HG03575 (cell line): ENCODE results near the gene E2F4.

Source experiments
- ATAC-seq: cut with Tn5 transposase; IDR thresholded peaks from one replicate; pipeline ENCODE4 v1.9.1; 2021; ENCODE audit not compliant: unreplicated experiment, insufficient number of reproducible peaks, low FRiP score; ENCODE audit errors: extremely low read depth

E2F4 gene, protein sequence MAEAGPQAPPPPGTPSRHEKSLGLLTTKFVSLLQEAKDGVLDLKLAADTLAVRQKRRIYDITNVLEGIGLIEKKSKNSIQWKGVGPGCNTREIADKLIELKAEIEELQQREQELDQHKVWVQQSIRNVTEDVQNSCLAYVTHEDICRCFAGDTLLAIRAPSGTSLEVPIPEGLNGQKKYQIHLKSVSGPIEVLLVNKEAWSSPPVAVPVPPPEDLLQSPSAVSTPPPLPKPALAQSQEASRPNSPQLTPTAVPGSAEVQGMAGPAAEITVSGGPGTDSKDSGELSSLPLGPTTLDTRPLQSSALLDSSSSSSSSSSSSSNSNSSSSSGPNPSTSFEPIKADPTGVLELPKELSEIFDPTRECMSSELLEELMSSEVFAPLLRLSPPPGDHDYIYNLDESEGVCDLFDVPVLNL

DNA sequence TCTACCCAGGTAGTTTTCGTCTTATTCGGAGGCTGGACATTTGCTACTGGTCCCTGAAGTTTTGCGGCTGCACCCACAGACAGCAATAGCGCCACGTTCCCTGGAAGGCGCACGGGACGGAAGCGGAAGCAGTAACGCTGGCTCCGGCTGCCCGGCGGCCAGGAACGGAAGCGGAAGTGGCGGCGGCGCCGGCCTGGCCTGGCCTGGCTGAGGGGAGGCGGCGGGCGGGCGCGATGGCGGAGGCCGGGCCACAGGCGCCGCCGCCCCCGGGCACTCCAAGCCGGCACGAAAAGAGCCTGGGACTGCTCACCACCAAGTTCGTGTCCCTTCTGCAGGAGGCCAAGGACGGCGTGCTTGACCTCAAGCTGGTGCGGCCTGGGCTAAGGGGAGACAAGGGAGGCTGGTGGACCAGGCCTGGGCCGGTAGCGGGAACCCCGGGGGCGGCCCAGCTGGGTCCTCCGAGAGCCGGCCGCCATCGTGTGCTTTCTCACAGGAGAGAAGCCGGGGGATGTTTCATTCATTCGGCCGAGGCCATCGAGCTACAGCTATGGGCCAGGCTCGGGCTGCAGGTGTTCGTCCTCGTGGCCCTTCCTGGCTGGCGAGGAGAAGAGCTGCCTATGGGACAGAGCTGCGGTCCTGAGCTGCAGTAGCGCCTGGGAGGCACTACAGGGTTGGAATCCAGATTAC lies at the start of gene E2F4:
TSS of gene E2F4 (plus strand) at position 161 of the 687 bp plus-strand sequence. CDS start at position 234, 73 bp downstream.
- no peak for ATAC-seq

DNA sequence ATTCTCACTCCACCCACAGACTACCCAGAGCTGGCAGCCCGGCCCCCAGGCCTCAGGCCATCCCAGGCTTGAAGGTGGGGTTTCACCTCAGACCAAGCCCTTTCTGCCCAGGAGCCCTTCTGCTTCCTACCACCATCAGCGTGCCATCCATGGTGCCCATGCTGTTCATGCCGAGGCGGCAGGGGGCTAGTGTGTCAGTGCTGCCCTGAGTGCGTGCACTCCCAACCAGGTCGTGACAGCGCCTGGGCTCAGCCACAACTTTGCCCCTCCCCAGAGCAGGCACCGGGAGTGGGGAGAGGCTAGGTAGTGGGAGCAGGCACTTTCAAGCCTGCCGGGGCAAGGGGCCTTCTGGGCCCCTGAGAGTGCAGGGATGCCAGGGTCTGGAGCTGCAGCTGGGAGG lies 49.6 kb upstream of the E2F4 start:
- ATAC-seq = no peak

DNA sequence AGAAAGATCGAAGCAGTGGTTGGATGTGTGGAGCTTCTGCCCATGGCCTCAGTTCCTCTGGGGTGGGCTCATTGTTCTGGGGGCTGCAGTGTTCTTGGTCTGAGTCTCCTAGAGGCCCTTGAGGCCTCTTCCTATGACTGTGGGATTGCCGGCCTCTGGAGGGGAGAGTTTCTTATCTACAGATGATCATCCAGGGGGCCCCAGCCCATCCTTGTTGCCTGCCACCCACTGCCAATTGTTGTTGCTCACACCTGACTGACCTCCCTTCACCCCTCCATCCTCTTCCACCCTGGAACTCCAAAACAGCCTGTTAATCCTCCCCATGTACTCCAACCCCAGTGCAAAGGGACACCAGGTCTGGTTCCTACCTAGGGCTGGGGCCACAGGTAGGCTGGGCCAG lies 47.0 kb upstream of the E2F4 start:
- ATAC-seq = no peak

DNA sequence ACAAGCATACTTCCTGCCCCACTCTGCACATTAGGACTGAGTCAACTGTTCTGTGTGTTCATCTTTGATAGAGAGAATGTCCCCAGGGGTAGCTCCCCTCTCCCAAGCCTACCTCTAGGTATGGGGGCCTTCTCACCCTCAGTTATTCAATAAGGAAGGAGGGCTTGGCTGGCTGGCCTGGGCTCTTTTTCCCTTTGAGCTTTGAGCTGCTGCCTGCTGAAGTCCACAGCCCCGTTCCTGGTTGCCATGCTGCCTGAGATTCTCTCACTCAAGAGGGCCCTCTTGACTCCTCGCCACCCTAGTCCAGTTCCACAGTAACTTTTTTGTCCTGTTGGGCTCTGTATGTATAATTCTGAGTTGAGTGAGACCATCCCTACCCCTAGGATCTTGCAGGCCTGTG lies 46.2 kb upstream of the E2F4 start:
- ATAC-seq = no peak

DNA sequence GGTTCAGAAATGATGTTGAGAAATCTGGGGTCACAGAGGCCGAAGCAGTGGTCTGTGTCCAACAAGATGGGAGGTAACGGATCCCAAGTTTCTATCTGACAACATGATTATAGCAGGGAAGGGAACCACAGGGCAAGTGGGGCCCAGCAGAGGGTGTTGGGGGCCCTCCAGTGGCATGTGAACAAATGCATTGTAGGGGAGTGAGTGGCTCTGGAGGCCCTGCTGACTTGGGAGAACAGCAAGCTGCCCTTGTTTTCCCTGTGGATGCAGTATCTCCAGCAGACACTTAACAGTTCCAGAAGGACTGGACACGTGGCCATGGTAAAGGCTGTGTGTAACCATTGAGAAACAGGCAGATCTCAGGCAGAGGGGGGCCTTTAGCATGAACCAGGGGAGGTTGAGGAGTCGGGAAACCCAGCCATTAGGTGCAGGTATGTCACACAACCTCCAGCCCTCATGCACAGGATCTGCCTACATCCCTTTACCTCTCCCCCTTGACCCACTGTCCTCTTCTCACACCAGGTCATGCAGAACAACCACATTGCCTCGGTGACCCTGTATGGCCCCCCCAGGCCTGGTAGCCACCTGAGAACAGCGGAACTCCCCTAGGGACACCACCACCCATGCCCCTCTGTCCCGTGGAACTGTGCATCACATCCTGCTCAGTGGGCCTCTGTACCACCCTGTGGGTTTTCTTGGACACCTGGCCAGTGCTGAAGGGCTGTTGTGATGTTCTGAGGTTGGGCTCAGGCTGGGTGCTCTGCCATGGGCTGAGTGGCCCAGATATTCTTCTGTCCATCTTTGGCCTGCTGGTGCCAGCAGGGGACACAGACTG lies 45.2 kb upstream of the E2F4 start:
- ATAC-seq = no peak

DNA sequence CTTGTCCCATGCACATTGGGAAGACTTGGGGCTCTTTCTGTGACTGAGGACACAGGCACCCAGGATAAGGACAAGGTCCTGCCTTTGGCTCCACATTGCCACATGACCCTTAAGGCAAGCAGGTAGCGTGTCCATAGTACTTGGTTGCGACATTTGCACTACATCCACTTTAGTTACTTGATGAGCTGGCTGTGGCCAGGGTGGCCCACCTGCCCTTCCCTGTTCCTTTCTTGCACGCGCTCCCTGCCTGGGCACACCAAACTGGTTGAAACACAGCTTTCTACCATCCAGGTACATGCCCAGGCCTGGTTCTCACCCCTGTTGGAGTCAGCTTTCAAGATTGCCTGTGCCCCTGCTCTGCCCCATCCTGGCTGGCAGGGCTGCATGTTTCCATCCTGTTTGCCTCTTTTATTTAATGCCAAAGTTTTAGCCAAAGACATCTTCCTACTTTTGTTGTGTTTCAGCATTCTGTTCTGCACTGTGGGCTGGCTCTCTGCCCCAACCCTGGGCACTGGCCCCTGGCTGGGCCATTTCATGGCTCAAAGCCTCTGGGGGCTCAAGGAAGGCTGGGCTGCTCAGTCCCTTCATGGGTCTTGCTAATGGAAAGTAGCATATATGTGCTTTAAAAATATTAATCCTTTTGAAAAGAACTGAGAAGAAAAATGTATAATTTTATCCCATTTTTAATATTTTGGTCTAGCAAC lies 44.4 kb upstream of the E2F4 start:
- ATAC-seq = no peak

DNA sequence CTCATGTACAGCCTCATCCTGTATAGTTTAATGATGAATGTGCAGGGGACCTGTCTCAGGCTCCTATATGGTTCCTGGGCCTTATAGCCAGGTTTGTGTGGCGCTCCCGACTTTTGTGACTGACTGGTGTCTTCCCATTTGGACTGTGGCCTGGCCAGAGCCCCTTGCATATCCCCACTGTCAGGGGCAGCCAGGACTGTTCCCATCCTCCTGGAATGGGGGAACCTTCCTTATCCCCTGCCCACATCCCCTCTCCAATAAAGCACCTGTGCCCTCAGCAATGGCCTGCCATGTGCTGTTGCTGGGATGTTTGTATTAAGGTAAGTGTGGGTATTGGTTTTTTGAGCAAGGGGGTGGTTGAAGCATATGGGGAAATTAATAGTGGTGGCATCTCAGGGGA lies 43.7 kb upstream of the E2F4 start:
- ATAC-seq = no peak

DNA sequence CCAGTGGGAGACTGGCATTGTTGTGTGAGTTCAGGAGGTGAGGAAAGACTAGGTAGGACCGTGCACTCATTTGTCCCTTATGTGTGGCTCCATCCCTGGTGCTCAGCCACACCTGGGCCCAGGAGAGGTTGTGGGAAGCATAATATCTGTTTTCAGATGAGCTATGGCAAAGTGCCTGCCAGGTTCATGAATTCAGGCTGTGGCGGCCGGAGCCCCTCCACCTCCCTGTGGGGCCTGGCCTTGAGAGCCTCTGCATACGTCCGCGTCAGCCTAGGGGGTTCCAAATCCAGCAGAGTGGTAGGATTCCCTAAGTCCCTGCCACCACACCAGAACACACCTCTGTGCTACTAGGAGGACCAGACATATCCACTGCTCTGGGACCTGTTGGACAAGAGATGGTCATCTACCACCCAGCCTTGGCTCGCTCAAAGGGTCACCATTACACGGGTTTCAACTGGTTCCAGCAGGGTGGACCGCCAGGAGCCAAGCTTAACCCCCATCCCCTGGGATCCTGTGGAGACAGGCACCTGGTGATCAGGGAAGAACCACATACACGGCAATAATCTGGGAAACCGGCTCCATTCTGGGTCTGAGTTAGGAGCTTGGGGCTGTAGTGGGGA lies 43.2 kb upstream of the E2F4 start:
- ATAC-seq = no peak

DNA sequence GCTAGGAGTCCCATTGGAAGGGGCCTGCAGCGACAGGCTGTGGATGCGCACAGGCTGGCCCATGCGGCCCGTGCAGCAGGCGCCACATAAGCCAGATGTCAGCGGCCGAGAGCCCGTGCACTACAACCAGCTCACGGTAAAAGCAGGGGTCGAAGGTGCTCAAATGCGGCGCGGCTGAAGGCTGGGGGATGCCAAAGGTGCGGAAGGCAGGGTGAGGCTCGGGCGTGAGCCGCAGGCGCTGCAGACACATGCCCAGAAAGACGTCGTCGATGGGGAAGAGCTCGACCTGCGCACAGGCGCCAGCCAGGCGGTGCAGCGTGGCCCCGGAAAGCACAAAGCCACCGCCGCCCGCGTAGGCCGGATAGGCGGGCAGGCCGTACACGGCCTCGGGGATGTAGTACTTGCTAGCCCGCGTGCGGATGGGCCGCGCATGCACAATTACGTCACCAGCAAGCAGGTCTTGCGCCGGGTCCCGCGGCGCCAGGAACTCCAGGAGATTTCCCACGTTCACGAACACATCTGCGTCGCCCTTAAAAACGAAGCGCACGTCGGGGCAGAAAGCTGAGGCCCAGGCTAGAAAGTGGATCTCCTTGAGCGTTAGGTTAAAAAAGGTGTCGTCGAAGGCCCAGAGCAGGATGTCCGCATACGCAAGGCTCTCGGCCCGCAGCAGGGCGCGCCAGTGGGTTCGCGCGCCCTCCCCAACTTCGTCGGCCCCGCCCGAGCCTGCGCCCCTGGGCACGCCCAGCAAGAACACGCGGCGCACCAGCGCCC lies 42.5 kb upstream of the E2F4 start:
- ATAC-seq = no peak

DNA sequence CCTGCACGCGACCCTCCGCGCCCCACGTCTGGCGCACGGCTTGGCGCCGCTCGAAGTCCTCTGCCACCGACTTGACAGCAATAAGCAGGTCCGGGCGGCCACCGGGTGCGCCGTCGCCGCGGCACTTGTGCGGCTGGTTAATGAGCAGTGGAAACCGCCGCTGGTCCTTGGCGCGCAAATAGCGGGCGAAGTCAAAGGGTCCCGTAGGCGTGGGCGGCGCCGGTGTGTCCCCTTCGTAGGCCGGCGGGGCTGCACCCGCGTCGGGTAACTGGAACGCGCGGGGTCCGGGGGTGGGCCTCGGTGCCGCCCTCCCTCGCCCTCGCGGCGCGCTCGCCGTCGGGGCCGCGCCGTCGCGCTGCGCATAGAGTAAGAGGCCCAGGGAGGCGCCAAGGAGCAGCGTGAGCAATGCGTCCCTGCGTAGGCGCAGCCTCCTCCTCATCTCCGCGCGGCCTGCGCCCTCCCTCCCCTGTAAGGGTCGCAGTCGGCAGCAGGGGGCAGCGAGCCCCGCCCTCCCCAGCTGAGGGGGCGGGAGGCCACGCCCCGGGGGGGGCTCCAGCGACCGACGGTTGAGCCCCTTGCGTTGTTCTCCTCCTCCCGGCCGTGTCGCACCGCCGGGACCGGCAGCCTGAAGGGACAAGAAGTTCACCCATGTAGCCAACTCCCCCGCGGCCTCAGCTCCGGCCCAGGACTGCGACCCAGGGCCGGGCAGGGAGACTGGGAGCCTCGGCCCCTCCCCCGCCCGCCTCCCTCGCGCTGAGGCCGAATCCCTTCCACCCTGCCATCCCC lies 41.7 kb upstream of the E2F4 start:
- ATAC-seq = no peak

DNA sequence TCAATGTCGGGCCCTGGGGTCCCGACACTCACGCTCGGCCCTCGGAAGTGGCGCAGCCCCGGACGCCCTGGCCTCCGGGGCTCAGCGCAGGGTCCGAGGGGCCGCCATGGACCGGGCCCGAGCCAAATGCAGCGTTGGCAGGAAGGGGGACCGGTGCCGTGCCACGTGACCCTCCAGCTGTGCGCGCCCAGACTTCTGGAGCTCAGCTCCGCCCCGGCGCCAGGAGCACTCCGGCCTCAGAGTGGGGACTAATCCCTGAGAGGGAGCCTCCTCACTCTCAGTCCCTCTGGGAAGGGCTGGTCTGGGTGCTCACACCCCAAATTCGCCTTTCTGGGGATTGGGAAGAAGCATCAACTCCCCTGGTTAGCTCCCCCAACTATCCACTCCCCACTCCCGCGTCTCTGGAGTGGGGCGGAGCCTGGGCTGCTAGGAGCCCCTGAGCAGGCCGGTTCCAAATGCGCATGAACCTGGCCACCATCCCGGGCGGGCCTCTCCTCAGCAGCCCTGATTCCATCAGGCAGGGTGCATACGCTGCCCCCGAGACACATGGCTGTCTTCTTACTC lies 41.0 kb upstream of the E2F4 start, which contains the start of gene B3GNT9:
TSS of gene B3GNT9 (minus strand) at position 166 of the 564 bp plus-strand sequence. CDS start 513 bp downstream, outside the sequence.
- ATAC-seq = no peak

DNA sequence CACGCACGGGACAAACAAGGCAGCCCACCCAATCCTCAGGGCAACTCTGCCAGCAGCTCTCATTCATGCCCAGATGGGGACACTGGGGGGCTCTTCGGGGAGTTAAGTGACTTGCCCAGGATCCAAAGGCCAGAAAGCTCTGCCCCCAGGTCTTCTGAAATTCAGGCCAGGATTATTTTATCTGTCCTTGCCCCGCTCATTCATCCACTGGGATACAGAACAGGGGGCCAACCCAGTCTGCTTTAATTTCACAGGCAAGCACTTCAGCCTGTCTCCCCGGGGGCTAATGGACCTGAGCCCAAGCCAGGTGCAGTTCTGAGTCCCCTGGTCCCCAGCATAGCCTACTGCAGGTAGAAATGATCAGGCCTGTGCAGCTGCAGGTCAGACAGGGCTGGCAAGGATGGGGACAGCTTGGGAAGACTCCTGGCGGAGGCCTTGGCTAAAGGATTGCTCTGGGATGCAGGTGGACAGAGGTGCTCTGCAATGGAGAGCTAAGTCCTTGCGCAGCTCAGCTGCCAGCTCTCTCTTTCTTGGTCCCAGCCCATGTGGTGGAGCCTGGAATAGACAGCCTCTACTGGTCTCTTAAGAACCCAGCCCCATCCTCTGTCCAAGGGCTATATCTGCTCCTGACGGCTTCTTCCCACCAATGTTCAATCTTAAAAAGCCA lies 40.4 kb upstream of the E2F4 start:
- ATAC-seq = no peak

DNA sequence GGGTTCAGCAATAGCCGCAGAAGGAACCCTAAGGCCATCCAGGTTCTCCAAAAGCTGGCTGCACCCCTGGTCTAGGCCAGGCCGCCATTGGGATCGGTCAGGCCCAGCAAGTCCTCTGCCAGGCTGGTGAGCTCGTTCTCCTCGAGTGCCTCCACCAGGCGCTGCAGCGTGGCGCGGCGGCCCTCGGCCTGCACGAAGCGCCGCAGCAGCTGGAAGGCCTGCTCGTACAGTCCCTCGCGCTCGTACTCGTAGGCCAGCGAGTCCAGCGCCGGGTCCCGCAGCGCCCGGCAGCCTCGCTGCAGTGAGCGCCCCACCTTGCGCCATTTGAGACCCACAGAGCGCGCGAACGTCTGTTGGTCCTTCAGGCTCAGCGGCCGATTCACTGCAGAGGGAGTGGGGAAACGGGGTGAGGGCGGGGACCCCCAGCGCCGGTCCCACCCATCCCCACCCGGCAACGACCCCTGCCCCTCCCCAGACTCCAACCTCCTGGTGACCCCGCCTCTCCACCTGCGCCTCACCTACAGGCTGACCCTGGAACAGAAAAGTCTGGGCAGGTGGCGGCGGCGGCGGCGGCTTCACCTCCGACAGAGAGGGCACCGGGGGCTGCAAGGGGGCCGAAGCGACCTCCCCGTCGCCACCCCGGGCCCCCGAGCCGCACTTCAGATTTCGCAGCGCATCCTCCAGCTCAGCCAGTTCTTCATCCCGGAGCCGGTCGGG lies 37.2 kb upstream of the E2F4 start:
- no peak for ATAC-seq

DNA sequence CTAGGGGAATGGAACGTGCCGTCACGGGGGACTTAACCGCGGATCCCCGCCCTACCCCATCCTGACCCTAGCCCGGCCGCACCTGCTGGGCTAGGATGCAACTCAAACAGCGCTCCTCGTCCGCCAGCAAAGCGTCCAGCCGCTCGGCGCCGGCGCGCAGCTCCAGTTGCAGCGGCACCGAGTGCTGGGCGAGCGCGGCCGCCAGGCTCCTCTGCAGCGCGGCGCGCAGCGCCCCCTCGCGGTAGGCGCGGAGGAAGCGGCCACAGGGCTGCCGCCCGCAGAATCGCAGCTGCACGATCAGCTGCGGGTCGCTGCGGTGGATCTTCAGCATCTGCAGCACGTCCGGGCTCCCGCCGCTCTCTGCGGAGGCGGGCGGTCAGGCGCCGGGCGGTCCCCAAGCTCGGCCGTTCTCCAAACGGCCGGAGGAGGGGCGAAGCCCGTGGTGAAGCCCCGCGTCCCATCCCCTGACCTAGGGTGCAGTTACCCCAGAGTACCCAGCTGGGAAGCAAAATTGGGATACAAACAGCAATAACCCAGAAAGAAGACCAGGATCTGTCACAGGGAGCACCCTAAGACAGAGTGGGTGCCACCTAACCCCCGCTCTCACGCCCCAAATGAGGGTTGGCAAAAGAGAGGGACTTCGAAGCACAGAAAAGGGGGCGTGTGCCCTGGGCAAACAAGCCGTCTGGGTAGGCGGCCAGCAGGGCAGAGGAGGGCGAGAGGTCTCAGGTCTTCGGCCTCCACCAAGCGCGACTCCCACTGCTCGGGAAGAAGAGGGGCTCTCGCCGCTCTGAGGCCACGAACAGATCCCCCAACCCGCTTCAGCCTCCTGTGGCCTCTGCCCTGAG lies 36.4 kb upstream of the E2F4 start:
- no peak for ATAC-seq
